GM19238 (cell line): ENCODE results near the gene MTFMT.

Experiments used
- DNase-seq: peaks from one replicate; pipeline ENCODE4 v3.0.0; 2011; ENCODE audit warnings: low spot score; ENCODE audit not compliant: insufficient read length

The MTFMT gene

GRCh38 chr15:64987136-64987535, 42.3 kb downstream of the MTFMT start:
- no peak for DNase-seq

GRCh38 chr15:64985366-64986033, 43.9 kb downstream of the MTFMT start:
- peak; percentile 2 for DNase-seq

GRCh38 chr15:64982472-64982871, 47.0 kb downstream of the MTFMT start:
- no peak for DNase-seq

GRCh38 chr15:64981812-64982431, 47.5 kb downstream of the MTFMT start:
- no peak for DNase-seq

- DNase-seq = no peak
These were observed 50.2 kb downstream of the MTFMT start for GRCh38 chr15:64979252-64979710.

DNA sequence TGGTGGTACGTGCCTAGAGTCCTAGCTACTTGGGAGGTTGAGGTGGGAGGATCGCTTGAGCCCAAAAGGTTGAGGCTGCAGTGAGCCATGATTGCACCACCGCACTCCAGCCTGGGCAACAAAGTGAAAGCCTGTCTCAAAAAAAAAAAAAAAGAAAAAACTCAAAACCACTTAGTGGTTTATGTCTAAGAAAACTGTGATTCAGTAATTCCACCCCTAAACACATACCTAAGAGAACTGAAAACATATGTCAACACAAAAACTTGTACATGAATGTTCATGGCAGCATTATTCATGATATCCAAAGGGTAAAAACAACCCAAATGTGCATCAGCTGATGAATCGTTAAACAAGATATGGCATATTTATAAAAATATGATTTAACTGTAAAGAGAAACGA, 54.0 kb downstream of the MTFMT start:
- no peak for DNase-seq

GRCh38 chr15:64970698-64971097, 58.7 kb downstream of the MTFMT start:
- no peak for DNase-seq

- no peak for DNase-seq
These were observed 60.0 kb downstream of the MTFMT start for GRCh38 chr15:64969401-64969800.

DNA sequence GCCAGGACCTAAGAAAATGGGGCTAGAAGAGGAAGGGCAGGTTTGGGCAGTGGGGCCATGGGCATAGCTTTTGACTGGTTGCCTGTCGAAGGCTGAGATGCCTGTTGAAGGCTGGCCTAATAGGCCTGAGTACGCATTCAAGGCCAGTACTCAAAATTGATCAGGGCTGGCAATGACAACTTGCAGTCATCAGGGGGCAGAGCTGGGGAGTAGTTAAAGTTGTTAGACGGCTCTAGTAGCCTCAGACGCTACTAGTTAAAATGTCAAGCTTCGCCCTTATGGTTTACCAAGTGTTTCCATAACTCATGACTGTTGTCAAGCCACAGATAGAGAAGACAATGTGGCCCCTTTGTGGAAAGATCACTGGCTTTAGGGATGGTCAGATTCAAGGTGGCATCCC, 68.4 kb downstream of the MTFMT start:
- DNase-seq = no peak

DNA sequence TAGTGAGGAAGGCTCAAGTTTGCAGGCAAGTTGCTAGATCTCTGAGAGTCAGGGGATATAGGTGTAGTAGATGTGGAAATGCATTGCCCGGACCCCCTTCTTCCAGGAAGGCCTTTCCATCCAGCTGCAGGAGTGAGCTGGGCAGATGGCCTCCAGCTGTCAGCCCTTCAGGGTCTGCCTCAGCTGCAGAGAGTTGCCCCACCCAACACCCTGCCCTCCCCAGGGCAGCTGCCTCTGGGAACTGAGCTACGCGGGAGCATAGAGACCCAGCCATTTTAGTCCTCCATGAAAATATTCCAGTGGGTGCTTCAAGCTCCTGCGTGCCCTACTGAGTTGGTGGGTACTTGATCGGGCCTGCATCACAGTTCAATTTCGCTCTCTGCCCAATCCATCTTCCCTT, 69.3 kb downstream of the MTFMT start:
- no peak for DNase-seq

DNA sequence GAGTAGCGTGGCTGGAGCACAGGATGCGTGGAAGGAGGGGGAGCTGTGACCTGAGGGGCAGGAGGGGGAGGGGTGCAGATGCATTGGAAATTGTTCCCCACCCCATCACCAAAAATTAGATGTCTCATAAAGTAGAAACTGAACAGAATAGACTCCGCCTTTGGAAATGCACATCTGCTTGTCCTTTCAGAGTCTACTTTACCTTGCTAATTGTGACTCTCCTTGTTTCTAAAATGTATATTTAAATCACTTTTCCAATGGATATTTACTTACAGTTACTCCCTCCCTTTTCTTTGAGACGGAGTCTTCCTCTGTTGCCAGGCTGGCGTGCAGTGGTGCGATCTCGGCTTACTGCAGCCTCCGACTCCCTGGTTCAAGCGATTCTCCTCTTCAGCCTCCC, 70.3 kb downstream of the MTFMT start:
- DNase-seq = no peak

- no peak for DNase-seq
These were observed 75.0 kb downstream of the MTFMT start for GRCh38 chr15:64954395-64954794.

DNA sequence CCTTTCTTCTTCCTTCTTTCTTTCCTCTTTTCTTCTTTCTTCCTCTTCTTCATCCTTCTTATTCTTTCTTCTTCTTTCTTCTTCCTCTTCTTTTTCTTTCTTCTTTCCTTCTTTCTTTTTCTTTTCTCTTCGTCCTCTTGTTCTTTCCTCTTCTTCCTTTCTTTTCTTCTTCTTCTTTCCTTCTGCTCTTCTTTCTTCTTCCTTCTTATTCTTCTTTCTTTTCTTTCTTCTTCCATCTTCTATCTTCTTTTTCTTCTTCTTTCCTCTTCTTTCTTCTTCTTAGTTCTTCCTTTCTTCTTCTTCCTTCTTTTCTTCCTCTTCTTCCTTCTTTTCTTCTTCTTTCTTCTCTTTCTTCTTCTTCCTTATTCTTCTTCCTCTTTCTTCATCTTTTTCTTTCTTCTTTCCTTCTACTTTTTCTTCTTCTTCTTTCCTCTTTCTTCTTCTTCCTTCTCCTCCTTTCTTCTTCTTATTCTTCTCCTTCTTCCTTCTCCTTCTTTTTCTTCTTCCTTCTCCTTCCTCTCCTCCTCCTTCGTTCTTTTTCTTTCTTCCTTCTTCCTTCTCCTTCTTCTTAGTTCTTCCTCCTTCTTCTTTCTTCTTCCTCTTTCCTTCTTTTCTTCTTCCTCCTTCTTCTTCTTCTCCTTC, 77.5 kb downstream of the MTFMT start:
- DNase-seq = no peak
